HG03064 (cell line): ENCODE data around the gene SPRY4.
"Not testable (repeated sequence)": the region's sequence is repeated elsewhere in the genome, so short reads cannot be mapped to it uniquely, and the experiment has no call there.

Experiments
- ATAC-seq: cut with Tn5 transposase; IDR thresholded peaks from one replicate; pipeline ENCODE4 v1.9.1; 2021; ENCODE audit warnings: low read depth; ENCODE audit not compliant: unreplicated experiment

Gene SPRY4

GRCh38 chr5:142272596-142272995, 52.2 kb downstream of the SPRY4 start:
- not testable (repeated sequence) for ATAC-seq

- ATAC-seq: not testable (repeated sequence)
Measured at GRCh38 chr5:142264084-142264483, 60.7 kb downstream of the SPRY4 start.

GRCh38 chr5:142263346-142263745, 61.5 kb downstream of the SPRY4 start:
- ATAC-seq: no peak

- no peak for ATAC-seq
Measured at GRCh38 chr5:142262683-142263082, 62.1 kb downstream of the SPRY4 start.
